C4-2B (cell line): Measurements from ENCODE around the gene ATP2B3.

Experiments
- H3K27ac ChIP-seq: fragments of 450-650 bp; 2 replicates; pipeline ENCODE4 v1.5.1; 2017
- ZFX ChIP-seq: fragments of 450-650 bp; IDR thresholded peaks from 2 replicates; pipeline ENCODE4 v1.6.1; 2017
- TF ChIP-seq, protein P1 (sequence below): fragments of 450-650 bp; conservative IDR thresholded peaks from 2 replicates; pipeline ENCODE4 v1.5.1; 2017; ENCODE audit warnings: mild to moderate bottlenecking

Gene ATP2B3

DNA sequence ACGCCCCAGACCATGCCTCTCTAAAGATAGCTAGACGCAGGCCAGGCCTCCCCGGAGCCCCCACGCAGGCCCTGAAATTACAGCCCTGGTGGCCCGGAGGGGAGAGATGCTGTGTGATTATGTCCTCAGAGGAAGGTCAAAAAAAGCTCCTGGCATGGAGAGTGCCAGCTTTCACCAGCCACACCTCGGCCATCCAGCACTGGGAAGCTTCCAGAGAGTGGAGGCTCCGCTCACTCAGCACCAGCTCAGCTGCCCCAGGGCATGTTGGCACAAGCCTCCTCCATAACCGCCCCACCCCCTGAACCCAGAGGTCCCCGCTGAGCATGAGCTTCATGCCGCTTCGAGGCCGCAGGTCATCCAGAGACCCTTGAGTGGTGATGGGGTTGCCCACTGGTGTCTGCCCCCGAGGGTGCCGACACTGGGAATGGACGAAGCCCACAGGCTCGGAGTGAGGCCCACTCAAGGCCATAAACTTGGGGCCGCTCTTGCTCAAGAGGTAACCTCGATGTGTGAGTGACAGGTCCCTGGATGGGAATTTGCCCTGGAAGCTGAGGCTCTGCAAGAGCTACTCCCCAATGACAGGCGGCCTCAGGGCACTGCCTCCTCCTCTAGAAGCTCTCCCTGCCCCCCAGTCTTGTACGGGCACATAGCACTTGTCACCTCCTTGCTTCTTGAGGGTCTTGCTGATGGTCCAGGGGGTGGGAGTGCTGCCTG is 27.1 kb upstream of the ATP2B3 start:
- H3K27ac ChIP-seq = no peak overlapping the region
- TF ChIP-seq, protein P1, sequence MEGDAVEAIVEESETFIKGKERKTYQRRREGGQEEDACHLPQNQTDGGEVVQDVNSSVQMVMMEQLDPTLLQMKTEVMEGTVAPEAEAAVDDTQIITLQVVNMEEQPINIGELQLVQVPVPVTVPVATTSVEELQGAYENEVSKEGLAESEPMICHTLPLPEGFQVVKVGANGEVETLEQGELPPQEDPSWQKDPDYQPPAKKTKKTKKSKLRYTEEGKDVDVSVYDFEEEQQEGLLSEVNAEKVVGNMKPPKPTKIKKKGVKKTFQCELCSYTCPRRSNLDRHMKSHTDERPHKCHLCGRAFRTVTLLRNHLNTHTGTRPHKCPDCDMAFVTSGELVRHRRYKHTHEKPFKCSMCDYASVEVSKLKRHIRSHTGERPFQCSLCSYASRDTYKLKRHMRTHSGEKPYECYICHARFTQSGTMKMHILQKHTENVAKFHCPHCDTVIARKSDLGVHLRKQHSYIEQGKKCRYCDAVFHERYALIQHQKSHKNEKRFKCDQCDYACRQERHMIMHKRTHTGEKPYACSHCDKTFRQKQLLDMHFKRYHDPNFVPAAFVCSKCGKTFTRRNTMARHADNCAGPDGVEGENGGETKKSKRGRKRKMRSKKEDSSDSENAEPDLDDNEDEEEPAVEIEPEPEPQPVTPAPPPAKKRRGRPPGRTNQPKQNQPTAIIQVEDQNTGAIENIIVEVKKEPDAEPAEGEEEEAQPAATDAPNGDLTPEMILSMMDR = no peak
- no peak for TF ChIP-seq ZFX

DNA sequence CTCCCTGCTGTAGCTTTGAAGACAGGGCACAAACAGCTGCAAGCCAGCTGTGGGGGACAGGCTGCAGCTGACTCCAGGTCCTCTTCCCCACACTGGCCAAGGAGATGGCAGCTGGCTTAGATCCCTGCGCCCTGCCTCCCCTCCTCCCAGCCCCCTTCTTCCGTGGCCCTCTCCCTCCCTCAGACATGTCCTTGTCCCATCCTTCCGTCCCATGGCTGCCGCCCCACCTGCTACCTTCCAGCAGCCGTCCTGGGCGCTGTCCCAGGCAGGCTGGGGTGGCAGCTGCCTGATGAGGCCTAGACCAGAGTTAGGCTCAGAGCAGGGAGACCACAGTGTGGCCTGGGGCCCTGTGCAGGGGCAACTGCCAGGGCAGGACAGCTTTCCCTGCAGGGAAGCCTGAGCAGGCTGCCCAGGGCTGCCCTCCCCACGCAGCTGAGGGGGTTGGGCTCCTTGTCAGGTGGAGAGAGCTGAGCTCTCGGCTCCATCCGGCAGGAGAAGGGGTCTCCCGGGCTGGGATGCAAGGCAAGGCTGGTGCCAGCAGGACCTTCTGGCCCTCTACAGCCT is 26.0 kb upstream of the ATP2B3 start:
- H3K27ac ChIP-seq = no peak overlapping the region
- TF ChIP-seq, protein P1 = no peak
- no peak for TF ChIP-seq ZFX

DNA sequence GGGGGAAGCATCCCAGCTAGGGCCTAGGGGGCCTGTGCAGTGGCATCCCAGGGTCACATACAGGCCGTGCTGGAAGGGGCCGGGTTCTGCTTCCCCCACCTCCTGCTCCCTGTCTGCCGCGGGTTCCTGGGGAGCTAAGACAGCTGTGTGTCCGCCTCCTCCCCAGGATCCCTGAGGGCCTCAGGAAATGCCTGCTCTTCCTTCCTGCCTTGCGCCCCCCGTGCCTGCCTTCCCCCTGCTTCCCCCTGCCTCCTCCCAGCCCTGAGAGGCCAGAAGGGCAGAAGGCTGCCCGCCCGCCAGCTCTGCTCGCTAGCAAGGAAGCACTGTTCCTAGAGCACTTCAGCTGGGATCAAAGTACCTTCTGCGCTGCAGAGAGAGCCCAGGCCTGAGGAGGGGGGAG is 25.5 kb upstream of the ATP2B3 start:
- TF ChIP-seq, protein P1 = no peak
- TF ChIP-seq ZFX = no peak

DNA sequence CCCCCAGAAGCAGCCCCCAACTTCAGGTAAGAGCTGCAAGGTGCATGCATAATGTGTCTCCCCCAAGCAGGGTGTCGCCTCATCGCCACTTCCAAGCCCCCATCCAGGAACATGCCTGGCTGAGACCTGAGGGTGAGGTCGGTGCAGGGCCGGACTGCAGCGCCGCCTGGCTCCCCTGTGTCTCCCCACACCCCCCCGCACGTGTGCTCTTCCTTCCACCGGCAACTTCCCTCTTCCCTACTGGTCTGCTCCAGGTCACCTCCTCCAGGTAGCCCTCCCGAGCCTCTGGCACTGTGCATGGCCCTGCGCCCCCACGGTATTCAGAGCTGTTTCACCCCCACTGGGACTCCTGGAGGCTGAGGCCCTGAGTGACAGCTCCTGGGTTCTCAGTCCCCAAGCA is 24.9 kb upstream of the ATP2B3 start:
- no peak for TF ChIP-seq ZFX
- TF ChIP-seq, protein P1 = no peak
- no peak overlapping the region for H3K27ac ChIP-seq

More for the DNA sequence above, 25.5 kb upstream of the ATP2B3 start:
- H3K27ac ChIP-seq = no peak overlapping the region

DNA sequence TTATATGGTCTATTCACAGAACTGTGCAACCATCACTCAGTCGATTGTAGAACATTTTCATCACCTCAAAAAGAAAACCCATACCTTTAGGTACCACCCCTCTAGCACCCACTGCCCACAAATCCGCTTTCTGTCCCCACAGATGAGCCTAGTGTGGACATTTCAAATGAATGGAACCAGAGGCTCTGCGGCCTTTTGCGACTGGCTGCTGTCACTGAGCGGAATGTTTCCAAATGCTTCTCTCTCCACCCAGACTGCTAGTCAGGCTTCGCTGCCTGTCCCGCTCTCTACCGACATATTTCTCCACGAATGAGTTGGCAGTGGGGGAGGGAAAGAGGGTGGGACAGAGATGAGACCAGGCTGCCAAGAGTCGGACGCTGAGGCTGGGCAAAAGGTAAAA is 24.4 kb upstream of the ATP2B3 start:
- H3K27ac ChIP-seq = no peak overlapping the region
- no peak for TF ChIP-seq ZFX
- TF ChIP-seq, protein P1 = no peak

DNA sequence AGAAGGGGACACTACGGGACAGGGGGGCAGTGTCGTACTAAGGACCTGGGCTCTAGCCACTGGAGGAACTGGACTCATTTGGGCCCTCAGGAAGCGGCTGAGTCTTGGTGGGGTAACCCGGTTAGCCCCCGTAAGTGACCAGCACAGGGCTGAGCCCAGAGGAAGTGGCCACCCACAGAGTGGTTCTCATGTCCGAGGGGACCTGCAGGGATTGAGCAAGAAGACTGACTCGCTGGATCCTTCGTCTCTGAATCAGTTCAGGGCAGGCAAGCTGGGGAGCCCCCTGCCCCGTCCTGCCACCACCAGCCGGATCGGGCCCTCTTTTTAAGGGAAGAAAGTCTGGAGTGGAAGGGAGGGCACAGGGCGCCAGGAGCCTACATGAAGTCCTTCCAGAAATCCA is 23.4 kb upstream of the ATP2B3 start:
- H3K27ac ChIP-seq = no peak overlapping the region
- TF ChIP-seq, protein P1 = no peak
- TF ChIP-seq ZFX = no peak

DNA sequence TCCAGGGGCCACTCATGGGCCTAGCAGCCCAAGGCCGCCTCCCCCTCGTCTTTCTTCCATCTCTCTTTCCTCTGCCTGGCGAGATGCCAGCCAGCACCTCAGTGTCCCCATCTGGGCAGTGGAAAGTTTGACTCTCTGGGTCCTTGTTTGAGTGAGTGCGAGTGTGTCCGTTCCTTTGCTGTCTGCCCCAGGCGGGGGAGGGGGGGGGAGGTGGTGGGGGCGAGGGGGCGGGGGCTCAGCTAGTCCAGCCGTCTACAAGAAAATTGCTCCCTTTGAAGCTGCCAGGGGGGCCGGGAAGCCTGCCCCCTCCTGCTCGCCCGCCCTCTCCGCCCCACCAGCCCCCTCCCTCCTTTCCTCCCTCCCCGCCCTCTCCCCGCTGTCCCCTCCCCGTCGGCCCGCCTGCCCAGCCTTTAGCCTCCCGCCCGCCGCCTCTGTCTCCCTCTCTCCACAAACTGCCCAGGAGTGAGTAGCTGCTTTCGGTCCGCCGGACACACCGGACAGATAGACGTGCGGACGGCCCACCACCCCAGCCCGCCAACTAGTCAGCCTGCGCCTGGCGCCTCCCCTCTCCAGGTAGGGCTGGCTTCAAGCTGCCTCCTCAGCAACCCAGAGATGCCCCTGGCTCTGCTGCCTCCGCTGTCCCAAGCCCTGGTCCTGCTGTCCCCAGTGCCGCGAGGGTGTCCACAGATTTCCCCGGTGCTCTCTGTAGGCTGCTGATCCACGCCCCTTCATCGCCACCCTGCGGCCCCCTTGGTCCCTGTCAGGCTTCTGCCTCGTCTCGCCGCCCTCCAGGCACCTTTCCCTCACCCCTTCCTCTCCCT is 22.7 kb upstream of the ATP2B3 start, which contains the start of gene BGN:
Gene BGN (plus strand): TSS at position 440 of the 821 bp plus-strand sequence. CDS start 9,652 bp downstream, outside the sequence.
- no peak within 1 kb of the TSS for H3K27ac ChIP-seq
- TF ChIP-seq, protein P1 = no peak
- no peak for TF ChIP-seq ZFX
